Stimulated activated naive B cell treated with anti-CD40 and anti-IgM and Interleukin-4, amounts not matched to agents 10 μg/mL and 1 μg/mL and 100 μg/mL, for 72 hours (primary cell): ENCODE data around the gene ASB18.

Experiments used
- ATAC-seq, 2 donors: fragments of 150-1000 bp; cut with Tn5 transposase; replicated peaks; 2 replicates each; pipeline ENCODE4 v1.10.0; 2021; ENCODE audit warnings: moderate library complexity in 1 of 2
- DNase-seq: peaks from one replicate; pipeline ENCODE4 v3.0.0; 2021
- H3K27ac Mint-ChIP-seq: one replicate; pipeline ENCODE4 v1.8.0; 2022; ENCODE audit warnings: mild to moderate bottlenecking, mixed read lengths
- H3K27me3 Mint-ChIP-seq, 2 donors: one replicate each; pipeline ENCODE4 v1.8.0; 2022; ENCODE audit warnings: mixed read lengths in 2 of 2
- H3K36me3 Mint-ChIP-seq, 2 donors: one replicate each; pipeline ENCODE4 v1.8.0; 2022; ENCODE audit warnings: mixed read lengths in 2 of 2, mild to moderate bottlenecking in 1 of 2
- H3K4me1 Mint-ChIP-seq, 2 donors: one replicate each; pipeline ENCODE4 v1.8.0; 2022; ENCODE audit warnings: mixed read lengths in 2 of 2, mild to moderate bottlenecking in 1 of 2
- H3K4me3 Mint-ChIP-seq, 2 donors: one replicate each; pipeline ENCODE4 v1.8.0; 2022; ENCODE audit warnings: mild to moderate bottlenecking in 2 of 2, mixed read lengths in 2 of 2, moderate library complexity in 1 of 2
- H3K9me3 Mint-ChIP-seq, 2 donors: one replicate each; pipeline ENCODE4 v1.8.0; 2022; ENCODE audit warnings: mixed read lengths in 2 of 2, mild to moderate bottlenecking in 1 of 2

Gene ASB18

DNA sequence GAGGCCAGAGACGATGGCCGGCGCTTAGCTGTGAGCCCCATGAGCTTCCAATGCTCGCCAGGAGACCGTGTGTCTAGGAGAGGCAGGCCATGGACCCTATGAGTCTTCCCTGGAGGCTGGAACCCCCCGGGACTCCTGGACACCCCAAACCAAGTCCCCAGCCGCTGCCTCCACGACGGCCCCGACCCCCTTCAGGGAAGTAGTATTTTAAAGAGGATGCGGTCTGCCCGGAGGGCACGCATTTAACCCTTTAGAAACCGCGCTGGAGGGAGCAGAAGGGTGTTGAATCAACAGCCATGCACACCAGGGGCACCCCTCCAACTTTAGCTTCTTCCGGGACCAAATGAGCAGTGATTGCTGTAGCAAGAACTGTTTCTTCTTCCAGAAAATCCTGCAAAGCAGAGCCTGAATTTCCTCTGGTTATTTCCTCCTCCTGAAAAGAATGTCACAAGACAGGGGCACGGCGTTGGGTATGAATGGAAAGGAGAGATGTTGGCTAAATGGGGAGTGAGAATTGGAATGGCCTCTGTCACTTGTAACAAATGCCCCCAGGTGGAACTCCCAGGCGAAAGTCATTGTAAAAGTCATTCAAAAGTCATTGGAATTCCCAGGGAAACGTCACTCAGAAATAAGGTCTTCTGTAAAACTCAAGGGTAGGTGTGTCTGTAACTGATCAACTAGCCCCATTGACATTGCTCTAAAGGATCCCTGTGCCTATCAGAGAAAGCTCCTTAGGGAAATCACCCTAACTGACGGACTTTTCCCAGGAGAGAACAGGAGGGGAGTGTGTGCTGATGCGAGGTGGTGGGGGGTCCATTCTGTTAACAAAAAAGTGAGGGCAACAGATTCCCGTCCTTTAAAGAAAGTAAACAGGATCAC, 90.2 kb downstream of the ASB18 start:
- H3K4me3 Mint-ChIP-seq = no peak overlapping the region

DNA sequence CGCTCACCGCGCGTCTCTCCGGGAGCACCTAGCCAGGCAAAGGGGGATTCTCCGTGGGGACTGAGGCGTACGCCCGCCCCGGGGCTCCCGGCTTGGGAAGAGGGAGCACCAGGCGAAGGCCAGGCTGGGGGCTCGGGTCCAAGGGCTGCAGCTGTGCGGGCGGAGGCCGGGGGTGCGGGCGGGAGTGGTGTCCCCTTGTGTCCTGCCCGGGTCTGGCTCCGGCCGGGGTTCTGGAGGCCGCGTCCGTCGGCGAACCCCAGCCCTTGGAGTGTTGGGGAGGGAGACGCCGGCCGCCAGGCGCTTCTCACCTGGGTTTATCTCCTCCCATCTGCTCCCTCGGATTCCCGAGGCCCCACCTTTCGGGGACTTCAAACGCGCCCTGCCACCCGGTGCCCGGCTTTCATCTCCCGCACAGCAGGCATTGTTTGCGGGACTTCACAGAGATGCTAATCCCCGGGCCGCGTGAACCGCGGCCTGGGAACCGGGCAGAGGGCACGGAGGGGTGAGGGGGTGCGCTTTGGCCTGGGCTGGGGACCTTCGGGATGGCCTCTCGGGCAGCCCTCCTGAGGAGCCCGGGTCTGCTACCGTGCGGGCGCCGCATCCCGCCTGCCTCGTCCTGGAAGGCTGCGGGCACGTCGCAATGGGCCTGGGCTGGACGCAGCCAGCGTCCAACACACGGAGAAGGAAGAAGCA, 91.0 kb downstream of the ASB18 start:
- H3K27me3 Mint-ChIP-seq = peaks cover 75 to 88% of the 10 kb centered on the region in 2 donors
- no peaks in the 10 kb centered on the region for H3K9me3 Mint-ChIP-seq
- H3K27ac Mint-ChIP-seq = peak overlapping the region; percentile 31
- ATAC-seq (no peak), DNase-seq (no peak)
- peak overlapping the region in 1 of 2 donors; percentile 19 for H3K4me3 Mint-ChIP-seq
- peaks cover 0 to 11% of the 10 kb centered on the region in 2 donors for H3K4me1 Mint-ChIP-seq
- peaks cover 0 to 3% of the 10 kb centered on the region in 2 donors for H3K36me3 Mint-ChIP-seq

More for the DNA sequence above, 90.2 kb downstream of the ASB18 start:
- DNase-seq (no peak), ATAC-seq (no peak)
- Mint-ChIP-seq H3K27me3 (peaks cover 75 to 94% of the 10 kb centered on the region in 2 donors), H3K4me1 (peaks cover 0 to 14% of the 10 kb centered on the region in 2 donors), H3K9me3 (no peaks in the 10 kb centered on the region), H3K27ac (peak overlapping the region; percentile 59), H3K36me3 (peaks cover 0 to 3% of the 10 kb centered on the region in 2 donors)

DNA sequence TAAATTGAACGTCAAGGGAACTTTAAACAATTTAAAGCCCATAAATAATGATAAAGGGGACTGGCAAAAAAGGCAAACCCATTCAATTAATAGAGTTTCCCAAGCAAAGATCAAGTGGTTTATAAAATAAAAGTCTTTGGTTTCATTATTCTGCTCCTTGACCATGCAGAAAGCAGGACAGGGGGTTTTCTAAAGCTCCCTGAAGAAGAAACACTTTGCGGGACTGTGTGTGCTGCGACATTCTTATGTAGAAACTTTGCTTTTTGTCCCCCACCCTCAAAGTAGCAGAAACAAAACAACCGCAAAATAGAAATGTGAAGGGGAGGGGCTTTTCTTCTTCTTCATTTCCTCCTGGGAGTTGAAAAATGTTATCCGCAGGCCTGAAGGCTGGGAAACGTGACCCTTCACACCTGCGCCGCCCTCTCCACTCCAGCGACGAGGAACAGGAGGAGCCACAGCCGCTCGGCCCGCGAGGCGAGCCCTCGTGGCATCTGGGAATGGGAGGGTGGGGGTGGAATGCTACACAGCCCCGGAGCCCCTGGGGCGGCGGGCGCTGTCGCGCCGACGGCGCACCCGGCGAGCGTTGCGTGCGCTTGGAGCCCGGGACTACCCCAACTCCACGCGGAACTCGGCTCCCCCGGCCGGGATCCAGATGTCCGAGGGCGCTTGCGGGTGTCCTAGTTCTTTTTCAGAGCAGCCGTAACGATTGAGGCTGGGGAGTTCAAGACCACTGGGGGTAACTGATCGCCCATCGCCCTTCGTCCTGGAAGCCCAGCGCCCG, 91.8 kb downstream of the ASB18 start:
- Mint-ChIP-seq H3K27ac (peak overlapping the region; percentile 60), H3K27me3 (peaks cover 67 to 81% of the 10 kb centered on the region in 2 donors), H3K4me3 (peak overlapping the region in 1 of 2 donors; percentile 19), H3K36me3 (peaks cover 0 to 3% of the 10 kb centered on the region in 2 donors), H3K9me3 (no peaks in the 10 kb centered on the region), H3K4me1 (peaks cover 0 to 7% of the 10 kb centered on the region in 2 donors)
- DNase-seq (no peak), ATAC-seq (no peak)

DNA sequence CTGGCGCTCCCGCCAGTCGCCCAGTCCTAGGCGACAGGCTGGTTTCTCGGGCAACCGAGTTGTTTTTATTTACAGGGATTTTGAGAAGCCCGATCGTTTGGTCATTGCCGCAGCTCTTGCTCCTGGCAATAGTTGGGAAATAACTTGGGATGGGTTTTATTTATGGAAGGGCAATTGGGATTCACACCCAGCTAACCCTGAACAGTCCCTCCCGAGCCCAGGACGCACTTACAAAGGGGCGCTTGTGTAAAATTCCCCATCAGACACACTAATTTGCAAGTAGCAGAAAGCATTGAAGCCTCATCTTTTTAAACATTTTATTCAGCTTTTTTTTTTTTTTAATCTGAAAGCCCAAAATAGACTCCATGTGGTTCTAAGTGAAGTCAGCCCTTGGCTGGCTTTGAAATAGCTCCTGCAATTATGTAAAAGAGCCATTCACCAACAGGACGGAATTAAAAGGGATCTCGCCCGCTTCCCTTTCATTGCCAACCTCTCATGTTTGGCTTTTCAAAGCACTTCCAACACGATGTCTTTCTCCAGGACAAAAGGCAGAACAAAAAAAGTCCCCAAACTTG, 92.4 kb downstream of the ASB18 start:
- H3K9me3 Mint-ChIP-seq = no peaks in the 10 kb centered on the region
- no peak overlapping the region for H3K4me3 Mint-ChIP-seq
- H3K36me3 Mint-ChIP-seq = peaks cover 0 to 3% of the 10 kb centered on the region in 2 donors
- peak overlapping the region; percentile 60 for H3K27ac Mint-ChIP-seq
- ATAC-seq (no peak), DNase-seq (no peak)
- peaks cover 66 to 78% of the 10 kb centered on the region in 2 donors for H3K27me3 Mint-ChIP-seq
- H3K4me1 Mint-ChIP-seq = peaks cover 0 to 9% of the 10 kb centered on the region in 2 donors

DNA sequence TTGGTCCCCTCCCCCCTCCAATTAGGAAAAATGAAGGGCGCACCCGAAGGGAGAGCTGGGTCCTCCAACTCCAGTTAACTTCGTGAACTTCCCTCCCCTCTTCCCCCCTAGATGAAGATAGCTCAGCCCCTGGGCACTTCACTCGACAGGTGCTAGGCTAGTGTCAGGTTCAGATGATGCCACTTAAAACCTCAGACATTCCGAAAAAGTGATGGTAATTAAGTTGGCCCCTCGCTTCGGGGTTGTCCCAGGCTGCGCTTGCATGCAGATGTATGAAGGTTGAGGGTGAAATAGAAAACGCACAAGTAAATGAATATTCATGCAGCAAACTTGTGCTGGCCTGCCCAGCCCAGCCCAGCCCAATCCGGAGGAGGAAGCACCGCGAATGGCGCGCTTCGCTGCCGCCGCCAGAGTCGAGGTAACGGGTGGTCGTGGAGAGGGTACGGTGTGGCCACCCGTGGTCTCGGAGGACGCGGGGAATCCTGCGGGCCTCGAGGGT, 93.0 kb downstream of the ASB18 start:
- no peak for ATAC-seq
- no peak for DNase-seq
- Mint-ChIP-seq H3K9me3 (no peaks in the 10 kb centered on the region), H3K27me3 (peaks cover 67 to 80% of the 10 kb centered on the region in 2 donors), H3K4me1 (peaks cover 3 to 14% of the 10 kb centered on the region in 2 donors), H3K36me3 (peaks cover 0 to 3% of the 10 kb centered on the region in 2 donors), H3K27ac (peak overlapping the region; percentile 59), H3K4me3 (no peak overlapping the region)

DNA sequence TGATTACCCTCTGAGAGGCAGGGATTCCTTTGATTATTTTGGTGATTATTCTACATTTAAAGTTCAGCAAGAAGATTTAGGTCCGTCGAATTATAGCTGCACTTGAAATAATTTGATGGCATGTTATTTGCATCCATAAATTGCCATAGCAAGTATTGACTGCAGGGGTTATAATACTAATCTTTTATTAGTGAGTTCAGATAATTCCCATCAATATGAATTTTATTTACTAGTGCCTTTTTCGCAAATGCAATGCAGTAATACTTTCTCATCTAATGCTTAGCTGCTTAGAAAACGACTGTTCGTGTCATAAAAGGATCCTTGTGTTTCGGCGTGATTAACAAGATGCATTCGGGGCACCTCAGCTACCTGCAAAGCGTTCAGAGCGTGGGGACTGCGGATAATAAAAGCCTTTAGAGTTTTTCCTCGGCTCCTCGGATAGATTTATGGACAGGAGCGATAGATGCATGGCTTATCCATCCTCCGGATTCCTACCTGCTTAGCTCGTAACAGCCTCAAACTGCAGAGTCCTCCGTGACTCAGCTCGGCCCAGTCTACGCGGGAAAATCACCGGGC, 93.5 kb downstream of the ASB18 start:
- Mint-ChIP-seq H3K4me3 (no peak overlapping the region), H3K36me3 (peaks cover 0 to 3% of the 10 kb centered on the region in 2 donors), H3K27ac (peak overlapping the region; percentile 94), H3K27me3 (peaks cover 68 to 81% of the 10 kb centered on the region in 2 donors), H3K9me3 (no peaks in the 10 kb centered on the region), H3K4me1 (peaks cover 5 to 17% of the 10 kb centered on the region in 2 donors)
- DNase-seq = no peak
- ATAC-seq = no peak

DNA sequence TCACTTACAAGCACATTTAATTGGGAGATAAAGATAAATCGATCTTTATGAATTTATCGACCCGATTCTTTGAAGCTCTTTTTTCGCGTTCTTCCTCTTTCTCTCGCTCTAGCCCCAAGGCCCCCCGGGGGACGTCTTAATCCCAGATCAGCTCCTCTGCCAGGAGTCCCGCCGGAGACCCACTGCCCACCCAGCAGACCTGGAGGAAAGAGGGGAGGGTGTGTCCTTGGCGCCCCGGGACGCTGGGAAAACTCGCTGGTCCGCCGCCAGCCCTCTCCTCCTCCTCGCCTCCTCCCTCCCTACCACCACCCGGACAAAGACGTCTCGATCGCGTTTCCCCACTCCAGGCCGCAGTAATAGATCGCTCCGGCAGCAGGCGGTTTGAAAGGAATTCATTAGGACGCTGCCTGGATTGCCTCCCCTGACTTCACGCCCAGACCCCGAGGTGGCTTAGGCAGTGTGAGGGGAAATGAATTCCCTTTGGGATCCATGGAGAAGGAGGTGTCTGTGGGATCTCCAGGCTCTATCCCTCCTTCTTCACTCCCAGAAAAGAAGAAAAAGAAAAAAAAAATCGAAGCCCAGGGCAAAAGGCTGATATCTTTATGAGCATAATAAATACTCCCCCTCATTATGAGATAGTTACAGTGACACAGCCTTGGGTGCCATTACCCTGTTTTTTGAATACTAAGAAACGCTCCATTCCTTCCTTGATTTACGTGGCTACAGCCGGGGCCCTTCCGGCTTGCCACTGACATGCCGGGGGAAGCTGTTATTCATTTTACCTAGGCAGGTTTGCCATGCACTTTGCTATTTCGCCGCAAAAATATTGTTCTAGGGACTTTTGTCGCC, 94.2 kb downstream of the ASB18 start:
- Mint-ChIP-seq H3K27me3 (peaks cover 61 to 81% of the 10 kb centered on the region in 2 donors), H3K9me3 (no peaks in the 10 kb centered on the region), H3K4me1 (peaks cover 5 to 17% of the 10 kb centered on the region in 2 donors), H3K4me3 (peak overlapping the region in 1 of 2 donors; percentile 30), H3K27ac (peak overlapping the region; percentile 94), H3K36me3 (peaks cover 0 to 3% of the 10 kb centered on the region in 2 donors)
- DNase-seq = no peak
- ATAC-seq = no peak

DNA sequence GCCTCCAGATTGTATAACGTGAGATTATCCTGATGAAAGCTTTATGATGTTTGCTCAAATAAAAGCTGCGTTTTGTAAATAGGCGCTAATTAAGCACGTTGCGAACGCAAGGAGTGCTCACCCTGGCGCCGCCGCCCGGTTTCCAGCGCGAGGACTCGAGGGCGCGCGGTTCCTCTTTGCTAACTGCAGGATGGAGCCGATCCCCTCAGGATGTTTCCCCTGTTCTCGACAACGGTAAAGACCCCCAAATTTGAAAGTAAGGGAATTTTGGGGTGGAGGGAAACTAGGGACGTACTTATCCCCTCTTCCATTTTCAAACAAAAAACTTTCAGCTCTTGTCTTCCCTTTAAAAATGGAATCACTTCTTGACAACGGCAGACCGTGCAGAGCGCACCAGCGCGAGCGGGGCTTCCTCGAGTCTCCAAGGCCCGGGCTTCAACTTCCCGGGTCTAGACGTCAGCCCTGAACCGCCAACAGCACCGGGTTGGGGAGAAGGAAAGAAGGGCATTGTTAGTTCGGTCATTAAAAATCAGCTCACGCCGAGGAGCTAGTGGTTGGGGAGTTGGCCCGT, 95.0 kb downstream of the ASB18 start:
- H3K27ac Mint-ChIP-seq = peak overlapping the region; percentile 94
- peaks cover 5 to 17% of the 10 kb centered on the region in 2 donors for H3K4me1 Mint-ChIP-seq
- ATAC-seq (no peak), DNase-seq (no peak)
- peak overlapping the region; percentile 29 to 30 for H3K4me3 Mint-ChIP-seq
- peaks cover 54 to 78% of the 10 kb centered on the region in 2 donors for H3K27me3 Mint-ChIP-seq
- no peaks in the 10 kb centered on the region for H3K9me3 Mint-ChIP-seq
- H3K36me3 Mint-ChIP-seq = peaks cover 0 to 3% of the 10 kb centered on the region in 2 donors

DNA sequence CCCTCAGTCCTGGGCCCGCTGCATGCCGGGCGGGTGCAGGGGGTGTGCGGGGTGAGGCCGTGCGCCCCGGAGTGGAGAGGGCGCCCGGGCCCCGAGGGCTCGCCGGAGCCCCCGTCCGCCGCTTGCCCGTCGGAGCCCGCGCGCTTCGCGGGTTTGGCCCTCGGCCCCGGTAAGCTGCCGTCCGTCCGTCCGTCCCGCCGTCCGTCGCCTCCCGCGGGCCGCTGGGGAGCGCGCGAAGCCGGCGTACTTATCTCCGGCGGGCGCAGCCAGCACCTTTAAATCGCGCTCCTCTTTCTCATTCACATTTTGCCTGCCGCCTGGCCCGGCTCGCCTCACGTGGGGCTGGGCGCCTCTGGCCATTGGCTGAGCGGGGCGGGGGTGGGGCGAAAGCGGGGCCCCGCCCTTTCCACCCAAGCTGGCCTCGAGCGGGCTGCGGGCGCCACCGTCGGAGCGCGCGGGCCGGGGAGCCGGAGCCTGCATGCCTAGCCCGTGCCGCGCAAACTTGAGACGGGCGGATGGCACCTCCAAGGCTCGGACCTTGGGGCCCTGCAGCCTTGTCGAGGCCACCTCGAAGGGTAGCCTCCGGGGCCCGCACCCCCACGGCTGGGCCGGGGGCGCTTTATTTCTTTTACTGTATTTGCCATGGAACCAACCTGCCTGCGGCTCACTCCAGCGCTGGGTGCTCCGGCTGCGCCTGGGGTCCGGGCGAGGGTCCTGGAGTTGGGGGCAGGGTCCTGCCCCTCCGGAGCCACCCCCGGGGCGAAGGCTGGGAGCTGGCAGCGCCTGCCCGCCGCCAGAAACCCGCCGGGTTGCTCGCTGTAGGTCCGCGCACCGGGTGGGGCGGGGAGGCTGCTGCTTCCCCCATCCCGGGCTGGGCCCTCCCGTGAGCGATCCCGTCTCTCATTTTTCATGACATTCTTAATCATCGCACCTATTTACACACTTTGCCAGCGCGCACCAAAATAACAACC, 95.8 kb downstream of the ASB18 start, which contains the start of gene GBX2:
GBX2 (minus strand) TSS at position 277 of the 971 bp plus-strand sequence. CDS start 415 bp downstream, outside the sequence.
- H3K36me3 Mint-ChIP-seq = peaks cover 0 to 3% of the 10 kb centered on the region in 2 donors

DNA sequence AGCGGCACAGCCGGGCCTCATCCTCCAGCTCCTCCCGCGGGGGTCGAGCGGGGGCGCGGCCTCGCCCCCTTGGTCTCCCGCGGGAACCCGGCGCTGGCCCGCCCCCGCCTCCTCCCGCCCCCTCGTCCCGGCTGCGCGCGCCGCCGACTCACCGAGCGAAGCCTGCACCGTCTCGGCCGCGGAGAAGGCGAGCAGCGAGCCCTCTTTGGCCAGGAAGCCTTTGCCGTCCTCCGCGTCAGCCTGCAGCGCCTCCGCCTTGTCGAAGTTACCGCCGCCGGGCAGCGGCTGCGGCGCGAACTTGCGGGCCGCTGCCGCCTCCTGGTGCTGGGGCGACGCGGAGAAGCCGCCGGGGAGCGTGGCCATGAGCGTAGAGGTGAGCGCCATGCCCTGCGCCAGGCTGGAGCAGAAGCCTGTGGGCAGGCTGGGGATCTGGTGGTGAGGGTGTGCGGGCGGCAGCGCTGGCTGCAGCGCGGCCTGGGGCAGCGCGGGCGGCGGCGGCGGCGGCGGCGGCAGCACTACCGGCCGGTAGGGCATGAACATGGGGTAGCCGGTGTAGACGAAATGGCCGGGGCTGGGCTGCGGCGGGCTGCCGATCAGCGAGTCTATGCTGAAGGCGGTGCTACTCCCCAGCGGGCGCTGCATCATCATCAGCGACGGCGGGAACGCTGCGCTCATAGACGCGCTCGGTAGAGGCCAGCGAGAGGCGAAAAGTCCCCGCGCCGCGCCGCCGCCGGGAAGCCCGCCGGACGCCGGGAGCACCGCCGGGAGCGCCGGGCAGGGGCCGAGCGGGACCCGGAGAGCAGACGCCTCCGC, 96.7 kb downstream of the ASB18 start:
- Mint-ChIP-seq H3K4me3 (peak overlapping the region in 1 of 2 donors; percentile 41), H3K27me3 (peaks cover 47 to 66% of the 10 kb centered on the region in 2 donors), H3K36me3 (peaks cover 0 to 3% of the 10 kb centered on the region in 2 donors), H3K27ac (peak overlapping the region; percentile 71), H3K4me1 (peaks cover 5 to 17% of the 10 kb centered on the region in 2 donors), H3K9me3 (no peaks in the 10 kb centered on the region)
- ATAC-seq (no peak), DNase-seq (no peak)

More for the DNA sequence above, 95.8 kb downstream of the ASB18 start, which contains the start of gene GBX2:
- ATAC-seq (no peak), DNase-seq (no peak)
- H3K27me3 Mint-ChIP-seq = peaks cover 47 to 70% of the 10 kb centered on the region in 2 donors
- H3K4me3 Mint-ChIP-seq = peak within 1 kb of the TSS; percentile 29 to 41
- peak within 1 kb of the TSS; percentile 94 for H3K27ac Mint-ChIP-seq
- H3K4me1 Mint-ChIP-seq = peaks cover 5 to 17% of the 10 kb centered on the region in 2 donors
- no peaks in the 10 kb centered on the region for H3K9me3 Mint-ChIP-seq
